ENCODE data around the gene PNRC2.
A peak's percentile ranks its signal among the peaks of the same experiment; 100 is the strongest.
"Not testable (repeated sequence)": the region's sequence is repeated elsewhere in the genome, so short reads cannot be mapped to it uniquely, and the experiment has no call there.

The PNRC2 gene

DNA sequence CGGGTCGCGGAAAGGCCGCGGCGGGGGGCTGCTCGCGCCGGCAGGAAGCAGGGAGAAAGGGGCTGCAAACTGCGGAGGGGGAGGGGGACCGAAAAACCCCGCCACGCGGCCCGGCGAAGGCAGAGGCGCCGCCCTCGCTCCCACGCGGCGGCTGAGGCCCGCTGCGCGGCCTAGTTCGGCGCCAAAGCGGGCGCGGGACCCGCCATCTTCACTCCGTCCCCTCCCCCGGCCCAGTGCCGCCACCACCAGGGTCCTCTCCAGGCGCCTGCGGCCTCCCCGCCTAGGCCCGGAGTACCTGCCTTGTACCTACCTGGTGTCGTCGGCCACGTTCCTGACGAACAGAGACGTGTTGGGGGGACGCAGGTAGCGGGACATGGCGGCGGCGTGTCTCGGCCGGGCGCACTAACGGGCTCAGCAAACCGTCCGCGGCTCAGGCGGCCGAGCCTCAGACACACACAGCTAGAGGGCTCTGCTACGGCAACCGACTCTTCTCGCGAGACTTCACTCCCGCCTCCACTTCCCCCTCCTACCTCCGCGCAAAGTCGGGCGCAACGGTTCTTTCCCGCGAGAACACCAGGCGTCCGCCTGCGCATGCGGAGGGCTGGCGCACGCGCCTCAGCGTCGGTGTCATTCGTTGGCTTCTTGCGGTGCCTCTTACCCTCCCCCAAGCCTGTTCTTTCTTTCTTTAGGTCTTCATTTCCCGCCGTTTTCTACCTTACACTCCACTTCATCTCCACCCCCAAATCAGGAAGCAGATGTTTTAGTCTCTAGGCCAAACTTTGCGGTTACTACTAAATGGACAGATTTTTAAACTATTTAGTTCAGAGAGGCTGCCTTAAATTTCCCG, 20.5 kb downstream of the PNRC2 start, which contains the start of gene SRSF10:
SRSF10 (minus strand) TSS at position 447 of the 847 bp plus-strand sequence; CDS start at position 375, 72 bp downstream.
- peak; percentile 97 for DNase-seq (ENCODE audit: extremely low spot score)
- ChIA-PET CTCF (no interaction called here), POLR2A (interaction anchor here (0.6 kb wide), 1 partner anchor 66 kb away, joined by 3 read pairs; no protein-coding TSS in a partner anchor)
- TF ChIP-seq, protein P1, sequence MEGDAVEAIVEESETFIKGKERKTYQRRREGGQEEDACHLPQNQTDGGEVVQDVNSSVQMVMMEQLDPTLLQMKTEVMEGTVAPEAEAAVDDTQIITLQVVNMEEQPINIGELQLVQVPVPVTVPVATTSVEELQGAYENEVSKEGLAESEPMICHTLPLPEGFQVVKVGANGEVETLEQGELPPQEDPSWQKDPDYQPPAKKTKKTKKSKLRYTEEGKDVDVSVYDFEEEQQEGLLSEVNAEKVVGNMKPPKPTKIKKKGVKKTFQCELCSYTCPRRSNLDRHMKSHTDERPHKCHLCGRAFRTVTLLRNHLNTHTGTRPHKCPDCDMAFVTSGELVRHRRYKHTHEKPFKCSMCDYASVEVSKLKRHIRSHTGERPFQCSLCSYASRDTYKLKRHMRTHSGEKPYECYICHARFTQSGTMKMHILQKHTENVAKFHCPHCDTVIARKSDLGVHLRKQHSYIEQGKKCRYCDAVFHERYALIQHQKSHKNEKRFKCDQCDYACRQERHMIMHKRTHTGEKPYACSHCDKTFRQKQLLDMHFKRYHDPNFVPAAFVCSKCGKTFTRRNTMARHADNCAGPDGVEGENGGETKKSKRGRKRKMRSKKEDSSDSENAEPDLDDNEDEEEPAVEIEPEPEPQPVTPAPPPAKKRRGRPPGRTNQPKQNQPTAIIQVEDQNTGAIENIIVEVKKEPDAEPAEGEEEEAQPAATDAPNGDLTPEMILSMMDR (IDR thresholded peaks at IDR 0.05; ENCODE audit: control extremely low read depth, extremely low read depth, low read depth, missing control alignments): no peak

DNA sequence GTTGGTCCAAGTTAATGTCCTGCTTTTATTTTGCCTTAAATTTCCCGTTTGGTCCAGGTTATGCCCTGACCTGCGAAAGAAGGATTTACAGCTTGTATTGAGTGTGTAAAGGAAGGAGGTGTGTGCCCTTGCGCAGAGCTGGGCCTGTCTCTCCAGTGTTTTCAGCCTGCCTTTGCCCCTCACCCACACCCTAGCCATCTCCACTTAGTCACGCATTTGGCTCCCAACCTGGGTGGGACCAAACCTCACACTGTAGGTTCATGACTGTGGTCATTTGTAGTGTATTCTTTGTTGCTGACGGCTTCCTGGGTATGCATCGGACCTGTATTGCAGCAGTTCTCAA, 21.1 kb downstream of the PNRC2 start:
- CTCF ChIA-PET: no interaction called here
- POLR2A ChIA-PET: interaction anchor here (0.6 kb wide), 1 partner anchor 67 kb away, joined by 3 read pairs; no protein-coding TSS in a partner anchor
- peak; percentile 50 for DNase-seq (ENCODE audit: extremely low spot score)
- TF ChIP-seq, protein P1 (IDR thresholded peaks at IDR 0.05; ENCODE audit: control extremely low read depth, extremely low read depth, low read depth, missing control alignments): no peak

DNA sequence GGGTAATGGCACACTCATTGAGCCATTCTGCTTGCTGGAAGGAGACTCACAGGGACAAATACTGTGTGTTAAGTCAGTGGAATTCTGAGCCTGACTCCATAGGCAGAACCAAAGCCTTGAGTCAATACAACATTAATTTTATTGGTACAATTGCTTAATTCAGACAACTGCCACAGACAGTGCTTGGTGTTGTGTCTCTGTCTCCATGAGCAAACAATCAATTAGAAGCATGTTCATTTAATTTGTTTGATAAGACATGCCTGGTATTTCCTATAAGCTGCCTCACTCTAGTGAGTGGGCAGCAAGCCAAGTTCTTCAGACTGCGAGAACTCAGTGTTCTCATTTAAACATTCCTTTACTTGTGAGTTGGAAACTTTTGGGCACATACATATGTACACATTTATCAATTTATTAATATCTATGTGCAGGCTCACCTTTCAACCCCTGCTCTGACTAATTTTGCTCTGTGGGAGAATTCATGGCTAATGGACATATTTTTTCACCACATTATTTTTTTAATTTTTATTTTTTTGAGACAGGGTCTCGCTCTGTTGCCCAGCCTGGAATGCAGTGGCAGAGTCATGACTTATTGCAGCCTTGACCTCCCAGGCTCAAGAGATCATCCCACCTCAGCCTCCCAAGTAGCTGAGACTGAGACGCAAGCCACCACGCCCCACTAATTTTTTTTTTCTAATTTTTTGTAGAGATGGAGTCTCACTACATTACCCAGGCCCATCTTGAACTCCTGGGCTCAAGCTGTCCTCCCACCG, 25.0 kb downstream of the PNRC2 start:
- TF ChIP-seq, protein P1 (IDR thresholded peaks at IDR 0.05; ENCODE audit: control extremely low read depth, extremely low read depth, low read depth, missing control alignments): no peak
- POLR2A ChIA-PET: no interaction called here
- CTCF ChIA-PET: interaction anchor here (1.4 kb wide), 1 partner anchor 11 kb away, joined by 4 read pairs; no protein-coding TSS in a partner anchor
- DNase-seq (ENCODE audit: extremely low spot score): no peak

DNA sequence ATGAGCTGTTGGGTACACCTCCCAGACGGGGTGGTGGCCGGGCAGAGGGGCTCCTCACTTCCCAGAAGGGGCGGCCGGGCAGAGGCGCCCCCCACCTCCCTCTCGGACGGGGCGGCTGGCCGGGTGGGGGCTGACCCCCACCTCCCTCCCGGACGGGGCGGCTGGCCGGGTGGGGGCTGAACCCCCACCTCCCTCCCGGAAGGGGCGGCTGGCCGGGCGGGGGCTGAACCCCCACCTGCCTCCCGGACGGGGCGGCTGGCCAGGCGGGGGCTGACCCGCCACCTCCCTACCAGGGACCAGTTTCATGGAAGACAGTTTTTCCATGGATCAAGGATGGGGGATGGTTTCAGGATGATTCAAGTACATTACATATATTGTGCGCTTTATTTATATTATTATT, 27.4 kb downstream of the PNRC2 start:
- DNase-seq (ENCODE audit: extremely low spot score); POLR2A ChIA-PET; CTCF ChIA-PET: not testable (repeated sequence)

DNA sequence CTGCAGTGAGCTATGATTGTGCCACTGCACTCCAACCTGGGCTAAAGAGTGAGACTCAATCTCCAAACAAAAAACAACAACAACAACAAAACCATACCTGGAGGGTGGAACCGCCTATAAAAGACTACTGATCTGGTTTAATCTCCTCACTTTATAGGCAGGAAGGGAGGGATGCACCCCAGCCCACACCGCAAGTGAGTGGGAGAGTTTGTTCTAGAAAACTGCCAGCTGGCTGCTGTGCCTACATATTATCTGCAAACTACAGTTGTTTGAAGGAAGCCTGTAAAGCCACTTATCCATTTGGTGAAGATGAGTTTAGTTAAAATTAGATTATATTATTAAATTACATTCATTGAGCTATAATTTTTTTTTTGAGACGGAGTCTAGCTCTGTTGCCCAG, 29.6 kb downstream of the PNRC2 start:
- TF ChIP-seq, protein P1 (IDR thresholded peaks at IDR 0.05; ENCODE audit: control extremely low read depth, extremely low read depth, low read depth, missing control alignments): no peak
- no peak for DNase-seq (ENCODE audit: extremely low spot score)
- POLR2A ChIA-PET: no interaction called here
- CTCF ChIA-PET: interaction anchor here (0.7 to 1.3 kb wide), 2 partner anchors 14 to 161 kb away, joined by 3 to 4 read pairs; no protein-coding TSS in a partner anchor

DNA sequence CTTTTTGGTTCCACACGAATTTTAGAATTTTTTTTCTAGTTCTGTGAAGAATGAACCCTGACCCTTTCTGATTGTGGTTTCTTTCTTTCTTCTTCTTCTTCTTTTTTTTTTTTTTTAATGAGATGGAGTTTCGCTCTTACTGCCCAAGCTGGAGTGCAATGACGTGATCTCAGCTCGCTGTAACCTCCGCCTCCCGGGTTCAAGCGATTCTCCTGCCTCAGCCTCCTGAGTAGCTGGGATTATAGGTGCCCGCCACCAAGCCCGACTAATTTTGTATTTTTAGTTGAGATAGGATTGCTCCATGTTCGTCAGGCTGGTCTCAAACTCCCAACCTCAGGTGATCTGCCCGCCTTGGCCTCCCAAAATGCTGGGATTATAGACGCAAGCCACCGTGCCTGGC, 32.4 kb downstream of the PNRC2 start:
- DNase-seq (ENCODE audit: extremely low spot score); POLR2A ChIA-PET; CTCF ChIA-PET: not testable (repeated sequence)

DNA sequence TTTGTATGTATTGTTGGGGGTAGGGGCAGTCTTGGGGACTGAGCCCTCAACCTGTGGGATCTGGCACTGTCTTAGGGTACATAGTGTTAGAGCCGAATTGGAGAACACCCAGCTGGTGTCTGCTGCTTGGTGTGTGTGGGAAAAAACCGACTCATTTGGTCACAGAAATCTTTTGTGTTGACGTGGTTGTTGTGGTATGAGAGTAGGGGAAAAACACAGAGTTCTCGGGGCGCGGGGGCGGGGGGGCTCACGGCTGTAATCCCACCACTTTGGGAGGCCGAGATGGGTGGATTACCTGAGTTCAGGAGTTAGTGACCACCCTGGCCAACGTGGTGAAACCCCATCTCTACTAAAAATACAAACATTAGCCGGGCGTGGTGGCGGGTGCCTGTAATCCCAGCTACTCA, 35.8 kb downstream of the PNRC2 start:
- POLR2A ChIA-PET: no interaction called here
- TF ChIP-seq, protein P1 (IDR thresholded peaks at IDR 0.05; ENCODE audit: control extremely low read depth, extremely low read depth, low read depth, missing control alignments): no peak
- CTCF ChIA-PET: interaction anchor here (1.2 to 1.4 kb wide), 2 partner anchors 8 to 10 kb away, joined by 3 to 4 read pairs; no protein-coding TSS in a partner anchor
- DNase-seq (ENCODE audit: extremely low spot score): peak; percentile 38

Data from GM10248 (cell line).